Left lung (tissue), 10 donors: Measurements from ENCODE around the gene EXOC7. TPM values are rescaled to one million over a fixed set of nuclear protein-coding genes. Genes with fewer than 3 reads are reported as not detected.

ENCODE experiments used
- ATAC-seq: fragments of 200-7000 bp; cut with Tn5 transposase; one replicate; pipeline ENCODE4 v1.9.1; 2020; ENCODE audit warnings: moderate library complexity
- DNase-seq, 4 donors: peaks; one replicate each; pipeline ENCODE4 v3.0.0-alpha.2; 2013 to 2020
- H3K27ac ChIP-seq, 2 donors: fragments of 200-600 bp; sonication (generic) in 1 of 2; one replicate each; pipeline versions ENCODE4 v1.5.0 to v1.8.0; 2020 to 2021
- H3K27me3 ChIP-seq, 2 donors: fragments of 200-600 bp; sonication (generic) in 1 of 2; one replicate each; pipeline versions ENCODE4 v1.5.0 to v1.8.0; 2020 to 2021
- H3K36me3 ChIP-seq, 2 donors: fragments of 200-600 bp; sonication (generic) in 1 of 2; one replicate each; pipeline versions ENCODE4 v1.5.0 to v1.8.0; 2020 to 2021
- H3K4me1 ChIP-seq, 2 donors: fragments of 200-600 bp; one replicate each; pipeline ENCODE4 v1.8.0; 2021
- H3K4me3 ChIP-seq, 2 donors: fragments of 200-600 bp; sonication (generic) in 1 of 2; one replicate each; pipeline versions ENCODE4 v1.5.0 to v1.8.0; 2020 to 2021; ENCODE audit warnings: mild to moderate bottlenecking in 1 of 2
- H3K9me3 ChIP-seq, 2 donors: fragments of 200-600 bp; sonication (generic) in 1 of 2; one replicate each; pipeline versions ENCODE4 v1.5.0 to v1.8.0; 2020 to 2021
- CTCF ChIP-seq, 2 donors: fragments of 200-600 bp; sonication (generic) in 1 of 2; IDR thresholded peaks; one replicate each; pipeline versions ENCODE4 v1.5.0 to v1.8.0; 2021; ENCODE audit warnings: antibody characterized with exemption in 2 of 2
- intact Hi-C, 2 donors: fragments of 100-400 bp; cut with DNase I; formaldehyde crosslinking; loops; one replicate each; pipeline versions ENCODE4 v1.11.2 to v1.14.2; 2022
- polyA plus RNA-seq, 6 donors: library from polyadenylated mRNA; unstranded; fragments of 120-200 nt; gene quantifications; one replicate each; pipeline ENCODE4 v1.2.1, GENCODE V29; 2013; ENCODE audit not compliant: insufficient read length in 6 of 6
- total RNA-seq, 2 donors: library from RNA; stranded (reverse); fragmentation: NEBNext Ultra II Directional; extraction: Animal tissue kit (Norgen Biotek cat#: 25700); gene quantifications; one replicate each; pipeline ENCODE4 v1.2.1, GENCODE V29; 2021
- donor health status: DM: no; HTN: yes; CAD: no.
- donor health status: DM: no; HTN: no; CAD: no.

EXOC7 gene
- total and polyA plus RNA-seq, 8 donors = 114 to 178 (median 162) TPM

- H3K4me3 ChIP-seq = no peak overlapping the region
- H3K27ac ChIP-seq = no peak overlapping the region
- H3K4me1 ChIP-seq = peaks cover 0 to 6% of the 10 kb centered on the region in 2 donors
- intact Hi-C loops = no loop called here
- no peak for DNase-seq
- no peaks in the 10 kb centered on the region for H3K27me3 ChIP-seq
- H3K9me3 ChIP-seq = no peaks in the 10 kb centered on the region
- H3K36me3 ChIP-seq = no peaks in the 10 kb centered on the region
- ATAC-seq = no peak
- no peak for TF ChIP-seq CTCF (IDR thresholded peaks at IDR 0.05)
Observed at GRCh38 chr17:76151896-76152454, 48.4 kb upstream of the EXOC7 start.

DNA sequence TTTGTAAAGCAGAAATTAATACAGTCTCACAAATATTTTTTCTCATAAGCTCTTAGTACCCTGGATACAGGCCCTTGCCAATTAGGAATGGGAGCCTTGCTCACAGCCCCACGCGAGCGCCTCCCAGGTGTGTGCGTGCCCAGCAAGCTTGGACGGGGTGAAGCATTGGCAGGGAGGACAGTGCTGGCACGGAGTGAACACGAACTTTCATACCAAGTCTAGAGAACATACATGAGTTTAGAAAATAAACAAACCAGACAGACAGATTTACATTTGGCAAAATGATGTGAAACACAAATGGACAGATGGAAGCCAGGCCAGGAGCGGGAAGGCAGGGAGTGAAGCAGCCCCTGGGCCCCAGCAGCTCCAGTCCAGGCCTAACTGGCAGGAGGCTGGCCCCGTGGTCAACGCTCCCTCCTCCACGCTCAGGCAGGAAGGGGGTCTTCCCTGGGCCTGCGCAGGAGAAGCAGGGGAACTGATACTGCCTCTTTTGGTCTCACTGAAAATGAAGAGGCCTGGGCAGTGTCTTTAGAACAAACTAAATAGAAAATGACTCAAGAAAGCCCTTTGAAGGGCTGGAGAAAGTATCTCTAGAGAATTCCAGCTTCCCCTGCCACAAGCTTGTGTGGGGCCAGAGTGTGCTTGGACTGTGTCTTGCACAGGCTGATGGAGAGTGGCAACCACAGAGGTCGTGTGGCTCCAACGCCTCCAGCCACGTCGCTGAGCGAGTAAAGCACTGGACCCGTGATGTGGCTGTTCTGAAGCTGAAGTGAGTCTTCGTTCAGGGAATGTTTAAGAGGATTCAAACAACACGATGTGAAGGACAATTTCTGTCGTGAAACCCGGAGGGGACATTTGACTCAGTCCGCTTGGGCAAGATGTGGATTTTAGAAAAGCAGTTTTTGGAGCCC is 47.4 kb upstream of the EXOC7 start:
- no peaks in the 10 kb centered on the region for H3K36me3 ChIP-seq
- H3K4me3 ChIP-seq = no peak overlapping the region
- peaks cover 0 to 14% of the 10 kb centered on the region in 2 donors for H3K4me1 ChIP-seq
- ATAC-seq (no peak), DNase-seq (no peak)
- H3K9me3 ChIP-seq = no peaks in the 10 kb centered on the region
- TF ChIP-seq CTCF (IDR thresholded peaks at IDR 0.05) = no peak
- H3K27me3 ChIP-seq = no peaks in the 10 kb centered on the region
- H3K27ac ChIP-seq = no peak overlapping the region
- intact Hi-C loops = no loop called here

- Histone ChIP-seq H3K9me3 (no peaks in the 10 kb centered on the region), H3K4me3 (no peak overlapping the region), H3K27ac (no peak overlapping the region), H3K36me3 (no peaks in the 10 kb centered on the region), H3K27me3 (no peaks in the 10 kb centered on the region), H3K4me1 (peaks cover 0 to 30% of the 10 kb centered on the region in 2 donors)
- no peak for TF ChIP-seq CTCF (IDR thresholded peaks at IDR 0.05)
- ATAC-seq = peak; percentile 11
- no peak for DNase-seq
- intact Hi-C loops = no loop called here
Observed at GRCh38 chr17:76149214-76149613, 45.6 kb upstream of the EXOC7 start.

- DNase-seq (no peak), ATAC-seq (no peak)
- TF ChIP-seq CTCF (IDR thresholded peaks at IDR 0.05) = peak in 1 of 2 donors; percentile 1
- H3K4me3 ChIP-seq = no peak overlapping the region
- H3K27ac ChIP-seq = no peak overlapping the region
- no peaks in the 10 kb centered on the region for H3K27me3 ChIP-seq
- intact Hi-C loops = no loop called here
- no peaks in the 10 kb centered on the region for H3K9me3 ChIP-seq
- no peaks in the 10 kb centered on the region for H3K36me3 ChIP-seq
- peaks cover 0 to 42% of the 10 kb centered on the region in 2 donors for H3K4me1 ChIP-seq
Observed at GRCh38 chr17:76148015-76148326, 44.4 kb upstream of the EXOC7 start.

GRCh38 chr17:76147211-76148014 is 43.8 kb upstream of the EXOC7 start:
- no peaks in the 10 kb centered on the region for H3K27me3 ChIP-seq
- H3K9me3 ChIP-seq = no peaks in the 10 kb centered on the region
- peak in 1 of 4 donors; percentile 30 for DNase-seq
- H3K36me3 ChIP-seq = no peaks in the 10 kb centered on the region
- ATAC-seq = peak; percentile 66
- H3K27ac ChIP-seq = no peak overlapping the region
- intact Hi-C loops = no loop called here
- no peak overlapping the region for H3K4me3 ChIP-seq
- TF ChIP-seq CTCF (IDR thresholded peaks at IDR 0.05) = peak; percentile 39 to 45
- H3K4me1 ChIP-seq = peaks cover 0 to 42% of the 10 kb centered on the region in 2 donors
